ENCODE measurements around the gene ZNF43. TPM values are rescaled to one million over a fixed set of nuclear protein-coding genes. Genes with fewer than 3 reads are reported as not detected.
"Not testable (repeated sequence)": the region's sequence is repeated elsewhere in the genome, so short reads cannot be mapped to it uniquely, and the experiment has no call there.

ZNF43 gene
- total RNA-seq, 1 donor = 6.5 TPM

- peaks cover 85% of the 10 kb centered on the region for H3K36me3 ChIP-seq (ENCODE audit: insufficient read depth, low read length)
- H2AFZ ChIP-seq (ENCODE audit: low read length) = no peak overlapping the region
- TF ChIP-seq CTCF (IDR thresholded peaks at IDR 0.05; ENCODE audit: extremely low read depth, low read depth, low read length) = no peak
- no peaks in the 10 kb centered on the region for H3K4me1 ChIP-seq (ENCODE audit: insufficient read depth, low read length)
- no peak for DNase-seq (ENCODE audit: insufficient read length, low spot score, missing footprints)
- peaks cover 30% of the 10 kb centered on the region for H3K9me3 ChIP-seq (ENCODE audit: low read depth, low read length)
- no peaks in the 10 kb centered on the region for H4K20me1 ChIP-seq (ENCODE audit: insufficient read depth, low read length)
- H3K79me2 ChIP-seq (ENCODE audit: insufficient read depth, low read length) = no peaks in the 10 kb centered on the region
- H3K27me3 ChIP-seq (ENCODE audit: insufficient read depth, low read length) = no peaks in the 10 kb centered on the region
- no peak overlapping the region for H3K4me3 ChIP-seq (ENCODE audit: insufficient read depth, low read length)
- H3K27ac ChIP-seq (ENCODE audit: low read depth, low read length) = no peak overlapping the region
- H3K4me2 ChIP-seq (ENCODE audit: insufficient read depth, low read length) = no peak overlapping the region
These were observed 23.5 kb downstream of the ZNF43 start for GRCh38 chr19:21812448-21812847.

GRCh38 chr19:21808400-21809000 lies 27.5 kb downstream of the ZNF43 start:
- H3K27ac ChIP-seq (ENCODE audit: low read depth, low read length); H3K4me1 ChIP-seq (ENCODE audit: insufficient read depth, low read length); H2AFZ ChIP-seq (ENCODE audit: low read length); DNase-seq (ENCODE audit: insufficient read length, low spot score, missing footprints); H3K79me2 ChIP-seq (ENCODE audit: insufficient read depth, low read length); H3K4me3 ChIP-seq (ENCODE audit: insufficient read depth, low read length); H3K27me3 ChIP-seq (ENCODE audit: insufficient read depth, low read length); H4K20me1 ChIP-seq (ENCODE audit: insufficient read depth, low read length); H3K4me2 ChIP-seq (ENCODE audit: insufficient read depth, low read length): not testable (repeated sequence)
- H3K36me3 ChIP-seq (ENCODE audit: insufficient read depth, low read length) = peaks cover 47% of the 10 kb centered on the region
- H3K9me3 ChIP-seq (ENCODE audit: low read depth, low read length) = peaks cover 33% of the 10 kb centered on the region

GRCh38 chr19:21789466-21790085 lies 46.4 kb downstream of the ZNF43 start:
- no peak for TF ChIP-seq CTCF (IDR thresholded peaks at IDR 0.05; ENCODE audit: extremely low read depth, low read depth, low read length)
- Histone ChIP-seq H3K4me1 (ENCODE audit: insufficient read depth, low read length) (no peaks in the 10 kb centered on the region), H2AFZ (ENCODE audit: low read length) (no peak overlapping the region), H3K27ac (ENCODE audit: low read depth, low read length) (no peak overlapping the region), H3K27me3 (ENCODE audit: insufficient read depth, low read length) (no peaks in the 10 kb centered on the region), H3K4me2 (ENCODE audit: insufficient read depth, low read length) (no peak overlapping the region), H3K79me2 (ENCODE audit: insufficient read depth, low read length) (no peaks in the 10 kb centered on the region), H3K4me3 (ENCODE audit: insufficient read depth, low read length) (no peak overlapping the region), H3K9me3 (ENCODE audit: low read depth, low read length) (no peaks in the 10 kb centered on the region), H4K20me1 (ENCODE audit: insufficient read depth, low read length) (no peaks in the 10 kb centered on the region), H3K36me3 (ENCODE audit: insufficient read depth, low read length) (no peaks in the 10 kb centered on the region)
- DNase-seq (ENCODE audit: insufficient read length, low spot score, missing footprints) = no peak

GRCh38 chr19:21786936-21787335 lies 49.0 kb downstream of the ZNF43 start:
- Histone ChIP-seq H3K4me1 (ENCODE audit: insufficient read depth, low read length) (no peaks in the 10 kb centered on the region), H2AFZ (ENCODE audit: low read length) (no peak overlapping the region), H3K27me3 (ENCODE audit: insufficient read depth, low read length) (no peaks in the 10 kb centered on the region), H3K4me2 (ENCODE audit: insufficient read depth, low read length) (no peak overlapping the region), H3K27ac (ENCODE audit: low read depth, low read length) (no peak overlapping the region), H3K4me3 (ENCODE audit: insufficient read depth, low read length) (no peak overlapping the region), H3K79me2 (ENCODE audit: insufficient read depth, low read length) (no peaks in the 10 kb centered on the region), H4K20me1 (ENCODE audit: insufficient read depth, low read length) (no peaks in the 10 kb centered on the region), H3K9me3 (ENCODE audit: low read depth, low read length) (no peaks in the 10 kb centered on the region), H3K36me3 (ENCODE audit: insufficient read depth, low read length) (no peaks in the 10 kb centered on the region)
- no peak for DNase-seq (ENCODE audit: insufficient read length, low spot score, missing footprints)
- TF ChIP-seq CTCF (IDR thresholded peaks at IDR 0.05; ENCODE audit: extremely low read depth, low read depth, low read length) = no peak

- not testable (repeated sequence) for H2AFZ ChIP-seq (ENCODE audit: low read length); H3K27me3 ChIP-seq (ENCODE audit: insufficient read depth, low read length); H3K27ac ChIP-seq (ENCODE audit: low read depth, low read length); H3K79me2 ChIP-seq (ENCODE audit: insufficient read depth, low read length); H3K4me3 ChIP-seq (ENCODE audit: insufficient read depth, low read length); DNase-seq (ENCODE audit: insufficient read length, low spot score, missing footprints); H3K4me1 ChIP-seq (ENCODE audit: insufficient read depth, low read length); H3K9me3 ChIP-seq (ENCODE audit: low read depth, low read length); H3K36me3 ChIP-seq (ENCODE audit: insufficient read depth, low read length); H3K4me2 ChIP-seq (ENCODE audit: insufficient read depth, low read length); H4K20me1 ChIP-seq (ENCODE audit: insufficient read depth, low read length)
These were observed 60.2 kb downstream of the ZNF43 start for GRCh38 chr19:21775792-21776191.

All from osteoblast (primary cell).